NCI-H510A treated with DMSO at 0.1 percent for 48 hours (cell line): ENCODE data around the gene MAGED2.
"Not testable (repeated sequence)": the region's sequence is repeated elsewhere in the genome, so short reads cannot be mapped to it uniquely, and the experiment has no call there.

ENCODE experiments used
- DNase-seq: peaks from one replicate; lab custom pipeline; 2025; lab: John Stamatoyannopoulos, UW

Gene MAGED2

GRCh38 chrX:54807524-54808108 is at the start of gene MAGED2:
TSS of gene MAGED2 (plus strand) at chrX:54807745. CDS start at chrX:54809332, 1,587 bp downstream.
- DNase-seq, result peak; percentile 60

- no peak for DNase-seq
Observed at GRCh38 chrX:54758114-54759055, 49.2 kb upstream of the MAGED2 start.

GRCh38 chrX:54774391-54775094 is 33.0 kb upstream of the MAGED2 start:
- DNase-seq, result not testable (repeated sequence)

- no peak for DNase-seq
Observed at GRCh38 chrX:54776061-54776460, 31.5 kb upstream of the MAGED2 start.

GRCh38 chrX:54776987-54777672 is 30.4 kb upstream of the MAGED2 start:
- no peak for DNase-seq

GRCh38 chrX:54785901-54786300 is 21.6 kb upstream of the MAGED2 start:
- DNase-seq, result no peak

- DNase-seq, result peak; percentile 3
Observed at GRCh38 chrX:54786967-54787366, 20.6 kb upstream of the MAGED2 start.

GRCh38 chrX:54788446-54788845 is 19.1 kb upstream of the MAGED2 start:
- no peak for DNase-seq

GRCh38 chrX:54789405-54789804 is 18.1 kb upstream of the MAGED2 start:
- not testable (repeated sequence) for DNase-seq

GRCh38 chrX:54794028-54794427 is 13.5 kb upstream of the MAGED2 start:
- DNase-seq, result no peak

GRCh38 chrX:54794795-54795194 is 12.8 kb upstream of the MAGED2 start:
- DNase-seq, result peak; percentile 3

- DNase-seq, result no peak
Observed at GRCh38 chrX:54798137-54798536, 9.4 kb upstream of the MAGED2 start, which contains the start of gene ITIH6. TSS of gene ITIH6 (minus strand) at chrX:54798255. CDS start at chrX:54798210, 45 bp downstream.

GRCh38 chrX:54799046-54799445 is 8.5 kb upstream of the MAGED2 start:
- no peak for DNase-seq

- peak; percentile 68 for DNase-seq
Observed at GRCh38 chrX:54808109-54808604, 612 bp downstream of the MAGED2 start.

- peak; percentile 93 for DNase-seq
Observed at GRCh38 chrX:54808605-54809483, 1.3 kb downstream of the MAGED2 start.

GRCh38 chrX:54810532-54810931 is 3.0 kb downstream of the MAGED2 start:
- no peak for DNase-seq

GRCh38 chrX:54811301-54811885 is 3.8 kb downstream of the MAGED2 start:
- DNase-seq, result no peak

- DNase-seq, result no peak
Observed at GRCh38 chrX:54812306-54812705, 4.8 kb downstream of the MAGED2 start.

GRCh38 chrX:54817220-54817820 is 9.8 kb downstream of the MAGED2 start:
- no peak for DNase-seq

GRCh38 chrX:54818221-54818620 is 10.7 kb downstream of the MAGED2 start:
- no peak for DNase-seq
